ENCODE data around the gene CEP112.

GRCh38 chr17:65865715-65866425, 326.1 kb downstream of the CEP112 start:
- no peak for TF ChIP-seq CTCF (IDR thresholded peaks at IDR 0.05)
- TF ChIP-seq POLR2AphosphoS5 (IDR thresholded peaks at IDR 0.05; ENCODE audit: low read depth, low read length) = no peak
- TF ChIP-seq REST (IDR thresholded peaks at IDR 0.05; ENCODE audit: insufficient read depth in 1 of 2, low read depth in 2 of 2, low read length in 1 of 2) = no peak
